GM12874 (cell line): ENCODE results near the gene COG5.

Experiments
- CTCF ChIP-seq: IDR thresholded peaks from 2 replicates; pipeline ENCODE4 v1.5.1; 2011; ENCODE audit warnings: low read depth, mild to moderate bottlenecking, control low read depth, low read length, moderate library complexity; ENCODE audit not compliant: insufficient read depth

The COG5 gene

GRCh38 chr7:107486041-107486440 lies 77.7 kb downstream of the COG5 start:
- TF ChIP-seq CTCF = no peak

GRCh38 chr7:107482571-107482970 lies 81.1 kb downstream of the COG5 start:
- TF ChIP-seq CTCF = no peak

GRCh38 chr7:107480932-107481331 lies 82.8 kb downstream of the COG5 start:
- TF ChIP-seq CTCF = no peak

- no peak for TF ChIP-seq CTCF
Measured at GRCh38 chr7:107479303-107479702, 84.4 kb downstream of the COG5 start.

GRCh38 chr7:107474104-107474521 lies 89.6 kb downstream of the COG5 start:
- TF ChIP-seq CTCF = no peak

GRCh38 chr7:107472116-107472515 lies 91.6 kb downstream of the COG5 start:
- no peak for TF ChIP-seq CTCF

GRCh38 chr7:107471292-107472070 lies 92.2 kb downstream of the COG5 start:
- TF ChIP-seq CTCF = no peak

GRCh38 chr7:107469929-107470328 lies 93.8 kb downstream of the COG5 start, which contains the start of gene GPR22:
Gene GPR22, plus strand, starts transcription at chr7:107470057. Its CDS starts 4,004 bp downstream, at chr7:107474061.
- no peak for TF ChIP-seq CTCF
